HG03521 (cell line): ENCODE measurements around the gene RABAC1.

Experiments
- ATAC-seq: cut with Tn5 transposase; IDR thresholded peaks from one replicate; pipeline ENCODE4 v1.9.1; 2021; ENCODE audit warnings: mild to moderate bottlenecking, moderate library complexity; ENCODE audit not compliant: unreplicated experiment

The RABAC1 gene

GRCh38 chr19:41990028-41990427 is 30.9 kb upstream of the RABAC1 start:
- ATAC-seq: no peak

DNA sequence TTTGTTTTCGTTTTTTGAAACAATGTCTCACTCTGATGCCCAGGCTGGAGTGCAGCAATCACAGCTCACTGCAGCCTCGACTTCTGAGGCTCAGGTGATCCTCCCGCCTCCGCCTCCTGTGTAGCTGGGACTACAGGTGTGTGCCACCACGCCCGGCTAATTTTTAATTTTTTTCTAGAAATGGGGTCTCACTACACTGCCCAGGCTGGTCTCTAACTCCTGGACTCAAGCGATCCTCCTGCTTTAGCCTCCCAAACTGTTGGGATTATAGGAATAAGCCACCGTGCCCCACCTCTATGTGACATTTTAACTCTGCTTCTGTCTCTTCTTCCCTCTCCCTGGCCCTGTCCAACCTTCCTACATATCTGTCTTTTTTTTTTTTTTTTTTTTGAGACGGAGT is 29.8 kb upstream of the RABAC1 start:
- ATAC-seq: no peak

DNA sequence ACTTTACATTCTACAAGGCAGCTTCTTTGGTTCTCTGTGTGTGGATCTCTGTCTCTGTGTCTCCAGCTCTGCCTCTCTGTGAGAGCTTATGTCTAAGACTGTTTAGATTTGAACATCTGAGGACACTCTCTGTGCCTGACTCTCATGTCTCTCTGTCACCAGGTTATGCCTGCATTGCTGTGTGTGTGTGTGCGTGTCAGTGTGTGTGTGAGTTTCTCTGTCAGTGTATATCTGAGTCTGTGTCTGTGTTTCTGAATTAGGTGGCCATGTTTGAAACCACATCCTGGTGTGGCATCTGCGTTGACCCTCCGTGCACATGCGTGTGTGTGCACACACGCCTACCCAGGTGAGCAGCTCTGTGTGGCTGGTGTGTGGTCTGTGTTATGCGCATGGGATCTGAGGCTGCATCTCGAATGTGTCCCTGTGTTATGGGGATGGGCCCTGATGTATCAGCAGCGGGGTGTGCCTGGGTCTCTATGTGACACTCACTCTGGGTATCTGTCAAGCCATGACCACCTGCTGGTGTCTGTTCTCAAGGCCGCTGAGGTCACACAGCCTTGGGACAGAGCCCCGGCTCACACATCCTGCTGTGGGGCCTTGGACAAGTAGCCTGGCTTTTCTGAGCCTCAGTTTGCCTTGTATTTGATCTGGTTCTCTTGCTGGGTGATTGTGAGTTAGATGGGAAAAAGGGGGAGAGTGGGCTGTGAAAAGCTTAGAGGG is 28.2 kb upstream of the RABAC1 start:
- ATAC-seq: no peak

DNA sequence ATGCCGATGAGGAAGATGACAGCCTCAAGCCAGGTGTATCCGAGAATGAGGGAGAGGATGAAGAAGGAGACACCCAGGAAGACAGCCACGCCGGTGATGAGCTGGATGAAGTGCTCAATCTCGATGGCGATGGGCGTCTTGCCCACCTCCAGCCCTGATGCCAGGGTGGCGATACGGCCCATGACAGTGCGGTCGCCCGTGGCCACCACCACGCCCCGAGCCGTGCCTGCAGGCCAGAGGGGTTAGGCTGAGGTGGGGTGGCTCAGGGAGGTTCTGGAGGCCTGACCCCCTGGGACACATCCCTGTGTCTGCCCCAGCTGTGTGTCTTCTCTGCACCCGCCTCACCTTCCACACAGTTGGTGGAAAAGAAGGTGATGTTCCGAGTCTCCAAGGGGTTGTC is 25.8 kb upstream of the RABAC1 start:
- no peak for ATAC-seq

DNA sequence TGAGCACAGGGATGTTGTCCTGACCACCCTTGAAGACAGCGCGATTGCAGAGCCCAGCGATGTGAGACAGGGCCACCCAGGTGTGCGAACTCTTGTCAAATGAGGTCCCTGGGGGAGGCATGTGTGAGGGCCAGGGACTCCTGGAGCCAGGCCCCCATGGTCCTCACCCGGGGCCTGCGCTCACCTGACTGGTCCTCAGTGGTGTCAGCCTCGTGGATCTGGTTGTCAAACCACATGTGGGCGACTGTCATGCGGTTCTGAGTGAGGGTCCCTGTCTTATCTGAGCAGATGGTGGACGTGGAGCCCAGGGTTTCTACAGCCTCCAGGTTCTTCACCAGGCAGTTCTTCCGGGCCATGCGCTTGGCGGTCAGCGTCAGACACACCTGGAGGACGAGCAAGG is 22.6 kb upstream of the RABAC1 start:
- ATAC-seq: no peak

DNA sequence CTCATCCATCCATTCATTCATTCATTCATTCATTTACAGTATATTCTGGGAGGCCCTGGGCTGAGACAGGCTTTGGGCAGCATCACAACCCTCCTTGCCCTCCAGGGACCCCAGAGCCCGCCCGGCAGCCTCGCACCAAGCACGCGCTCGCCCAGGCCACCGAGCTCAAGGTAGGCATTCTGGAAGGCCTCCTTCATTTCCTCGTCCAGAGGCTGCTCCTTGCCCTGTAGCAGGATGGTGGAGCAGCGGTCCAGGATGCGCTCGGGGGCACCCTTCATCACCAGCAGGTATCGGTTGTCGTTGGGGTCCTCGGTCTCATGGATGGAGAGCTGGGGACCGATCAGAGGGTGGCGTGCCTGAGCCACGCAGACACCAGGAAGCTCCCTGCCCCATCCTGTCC is 19.3 kb upstream of the RABAC1 start:
- ATAC-seq: no peak

DNA sequence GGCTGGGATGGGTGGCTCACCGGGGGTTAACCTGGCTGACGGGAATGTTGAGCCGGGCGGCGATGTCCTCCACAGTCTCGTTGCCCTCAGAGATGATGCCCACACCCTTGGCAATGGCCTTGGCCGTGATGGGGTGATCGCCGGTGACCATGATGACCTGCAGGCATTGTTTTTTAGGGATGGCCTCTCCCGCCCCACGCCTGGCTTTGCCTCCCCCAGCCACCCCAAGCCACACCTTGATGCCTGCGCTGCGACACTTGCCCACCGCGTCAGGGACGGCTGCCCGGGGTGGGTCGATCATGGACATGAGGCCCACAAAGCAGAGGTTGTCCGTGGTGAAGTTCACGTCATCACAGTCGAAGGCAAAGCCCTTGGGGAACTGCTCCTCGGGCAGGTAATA is 18.8 kb upstream of the RABAC1 start:
- no peak for ATAC-seq

DNA sequence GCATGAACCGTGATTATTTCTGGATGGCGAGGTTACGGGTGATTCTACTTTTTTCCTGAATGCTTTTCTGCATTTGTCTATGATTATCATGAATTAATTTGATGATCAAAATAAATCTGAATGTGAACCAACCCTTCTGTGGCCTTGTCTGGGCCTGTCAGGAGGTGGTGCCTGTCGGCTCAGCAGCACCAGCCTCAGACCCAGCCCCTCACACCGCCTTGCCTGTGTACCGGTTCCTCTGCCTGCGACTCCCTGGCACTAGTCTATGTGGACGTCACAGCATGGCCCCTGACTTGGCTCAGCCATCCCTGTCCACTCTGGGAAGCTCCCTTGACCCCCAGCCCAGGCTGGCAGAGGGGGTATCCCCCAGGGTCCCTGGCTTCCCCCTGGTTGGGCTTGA is 15.5 kb upstream of the RABAC1 start:
- no peak for ATAC-seq

GRCh38 chr19:41971363-41971762 is 12.2 kb upstream of the RABAC1 start:
- ATAC-seq: no peak

DNA sequence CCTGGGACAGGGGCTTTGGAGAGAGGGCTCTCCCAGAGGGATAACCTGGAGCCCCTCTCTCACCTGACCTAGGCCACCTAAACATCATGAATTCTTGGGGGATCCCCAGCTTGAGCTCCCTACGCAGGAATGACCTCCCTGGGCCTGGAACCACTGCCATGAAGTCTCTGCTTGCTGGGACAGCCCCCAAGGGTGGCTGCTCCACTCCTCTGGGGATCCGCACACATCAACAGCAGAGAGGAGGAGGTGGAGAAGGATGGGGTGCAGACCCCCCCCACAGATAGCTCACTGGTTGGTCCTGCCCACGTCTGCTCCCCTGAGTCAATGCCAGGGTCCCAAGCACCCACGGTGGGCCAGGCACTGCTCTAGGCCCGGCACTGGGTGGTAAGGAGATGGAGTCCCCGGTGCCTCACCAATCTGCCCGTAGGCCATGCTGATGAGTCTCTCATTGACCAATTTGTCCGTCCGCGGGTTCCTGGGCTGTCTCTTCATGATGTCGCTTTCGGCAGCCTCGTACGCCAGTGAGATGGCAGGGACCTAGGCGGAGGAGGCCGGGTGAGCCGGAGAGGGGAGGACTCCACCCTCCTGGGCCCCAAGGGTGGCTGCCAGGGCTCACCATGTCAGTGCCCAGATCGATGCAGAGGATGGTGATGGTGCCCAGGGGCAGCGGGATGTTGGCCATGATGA is 10.8 kb upstream of the RABAC1 start:
- ATAC-seq: no peak

DNA sequence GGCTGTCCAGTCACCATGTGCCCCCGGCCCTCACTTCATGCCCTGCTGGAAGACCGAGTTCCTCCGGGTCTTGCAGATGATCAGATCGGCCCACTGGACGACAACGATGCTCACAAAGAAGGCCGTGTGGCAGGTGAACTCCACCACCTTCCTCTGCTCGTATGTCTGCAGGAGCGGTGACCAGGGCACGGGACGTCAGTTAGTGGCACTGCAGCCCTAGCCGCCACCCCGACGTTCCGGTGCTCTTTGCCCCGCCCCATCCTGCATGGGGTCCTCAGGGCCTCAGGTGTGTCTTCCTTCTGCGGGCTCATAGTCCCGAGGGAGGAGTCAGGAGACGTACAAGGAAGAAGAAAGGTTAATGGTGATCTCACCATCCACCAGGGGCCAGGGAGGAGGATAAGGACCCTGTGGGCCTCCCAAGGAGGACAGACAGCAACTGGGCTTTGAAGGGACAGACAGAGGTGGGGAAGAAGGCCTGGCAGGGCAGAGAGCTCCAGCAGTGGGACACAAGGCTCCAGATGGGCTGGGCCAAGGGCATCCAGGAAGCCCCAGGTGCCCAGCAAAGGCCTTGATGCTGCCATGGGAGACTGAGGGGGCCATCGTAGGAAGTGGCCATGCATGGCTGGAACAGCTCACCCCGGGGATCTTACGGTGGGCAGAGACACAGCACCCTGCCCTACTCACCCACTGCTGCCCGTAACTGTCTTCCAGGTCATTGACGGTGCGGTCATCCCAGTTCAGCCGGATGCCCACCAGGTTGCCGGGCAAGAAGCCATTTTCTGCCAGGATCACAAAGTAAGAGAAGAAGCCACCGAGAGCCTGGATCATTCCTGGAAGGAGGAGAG is 9.9 kb upstream of the RABAC1 start:
- ATAC-seq: no peak

GRCh38 chr19:41967054-41967783 is 8.1 kb upstream of the RABAC1 start:
- ATAC-seq: no peak

GRCh38 chr19:41965106-41965505 is 6.0 kb upstream of the RABAC1 start:
- no peak for ATAC-seq

DNA sequence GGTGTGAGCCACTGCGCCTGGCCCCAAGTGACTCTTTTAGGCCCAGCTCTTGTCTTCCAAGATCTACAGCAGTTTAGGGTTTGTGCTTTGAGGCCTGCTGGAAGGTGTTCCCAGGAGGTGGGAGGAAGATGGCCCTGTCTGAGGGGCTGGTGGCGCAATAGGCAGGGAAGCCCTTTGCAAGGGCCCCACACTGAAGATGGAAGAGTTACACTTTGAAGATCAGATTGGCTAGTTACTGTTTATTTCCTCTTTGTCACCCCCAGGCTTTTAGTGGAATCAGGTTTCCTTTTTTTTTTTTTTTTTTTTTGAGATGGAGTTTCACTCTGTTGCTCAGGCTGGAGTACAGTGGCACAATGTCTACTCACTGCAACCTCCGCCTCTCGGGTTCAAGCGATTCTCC is 1.9 kb upstream of the RABAC1 start:
- no peak for ATAC-seq

- peak; percentile 34 for ATAC-seq
These were observed 610 bp downstream of the RABAC1 start for GRCh38 chr19:41958367-41959055.

DNA sequence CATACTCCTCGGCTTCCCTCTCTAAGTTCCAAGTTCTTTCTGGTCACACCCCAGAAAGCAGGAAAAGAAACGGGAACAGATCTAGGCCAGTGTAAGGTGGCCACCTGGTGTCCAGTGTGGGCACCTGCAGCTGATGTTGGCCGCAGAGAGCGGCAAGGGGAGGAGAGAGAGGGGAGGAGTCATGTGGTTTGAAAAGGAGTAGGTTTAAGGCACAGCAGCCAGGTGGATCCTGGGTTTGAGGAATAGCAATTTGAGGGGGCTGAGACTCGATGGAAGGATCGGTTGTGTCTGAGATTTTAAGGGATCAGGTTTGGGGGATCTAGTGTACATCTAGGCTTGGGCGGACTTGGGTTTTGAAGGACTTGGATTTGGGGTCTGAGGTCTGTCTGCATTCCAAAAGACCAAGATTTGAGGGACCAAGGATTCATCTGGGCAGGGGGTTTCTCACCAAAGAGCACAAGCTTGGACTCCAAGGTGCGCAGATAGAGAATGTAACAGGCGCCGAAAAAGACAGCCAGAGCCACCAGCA is 1.2 kb downstream of the RABAC1 start:
- ATAC-seq: no peak

DNA sequence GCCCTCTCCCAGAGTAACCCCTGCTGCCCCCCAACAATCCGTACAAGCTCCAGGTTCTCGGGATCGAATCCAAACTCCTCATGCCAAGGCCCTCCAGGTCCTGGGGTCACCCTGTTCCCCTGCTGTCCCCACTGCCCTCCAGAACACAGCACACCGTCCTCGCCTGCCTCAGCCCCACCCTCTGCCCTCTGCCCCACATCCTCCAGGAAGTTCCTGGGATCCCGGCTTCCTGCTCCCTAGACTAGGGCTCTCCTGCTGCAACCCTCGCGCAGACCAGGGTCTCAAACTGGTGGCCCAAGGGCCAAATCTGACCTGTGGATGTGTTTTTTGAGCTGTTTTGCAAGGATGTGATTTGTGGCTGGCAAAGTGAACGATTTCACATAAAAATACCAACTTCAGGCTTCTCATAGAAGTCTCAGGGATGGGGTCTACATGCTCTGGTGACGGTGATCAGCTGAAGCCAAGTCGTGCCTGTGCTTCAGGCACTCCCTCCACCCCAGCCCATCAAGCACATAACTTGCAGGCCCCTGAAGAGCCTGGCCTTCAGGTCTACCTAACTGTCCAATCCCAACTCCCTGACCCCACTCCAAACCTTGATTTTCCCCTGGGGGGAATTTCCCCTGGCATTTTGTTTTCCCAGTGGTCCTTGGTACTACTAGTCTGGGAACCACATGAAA is 1.8 kb downstream of the RABAC1 start:
- ATAC-seq: no peak

DNA sequence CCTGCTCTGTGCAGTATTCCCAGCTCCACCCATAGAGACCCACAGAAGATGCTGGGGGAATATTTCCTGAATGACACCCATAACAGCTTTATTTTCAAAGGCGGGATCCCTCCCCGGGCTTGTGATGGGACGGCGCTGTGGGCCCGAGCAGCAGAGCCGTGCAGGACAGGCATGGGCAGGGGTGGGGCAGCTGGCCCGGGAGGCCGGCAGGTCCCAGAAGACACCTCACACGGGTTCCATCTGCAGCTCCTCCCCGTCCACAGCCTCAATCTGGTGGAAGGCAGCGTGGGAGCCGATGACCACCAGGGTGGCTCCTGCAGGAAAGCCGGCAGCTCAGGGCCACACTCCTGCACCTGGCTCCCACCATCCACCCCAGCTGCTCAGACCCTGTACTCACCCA is 2.5 kb downstream of the RABAC1 start:
- ATAC-seq: no peak

GRCh38 chr19:41955521-41955920 is 3.6 kb downstream of the RABAC1 start:
- no peak for ATAC-seq

GRCh38 chr19:41951686-41952172 is 7.4 kb downstream of the RABAC1 start:
- no peak for ATAC-seq
